ENCODE data around the gene PTPRU. TPM values are rescaled to one million over a fixed set of nuclear protein-coding genes. Genes with fewer than 3 reads are reported as not detected.
"Not testable (repeated sequence)": the region's sequence is repeated elsewhere in the genome, so short reads cannot be mapped to it uniquely, and the experiment has no call there.

Gene PTPRU
- total RNA-seq, 1 experiment from 2014 or later = 0.72 TPM

- intact Hi-C loops (cut with micrococcal nuclease; ENCODE audit: unreplicated experiment) = no loop called here
- BruUV-seq (replicated peaks) = no TSS peak
- Histone ChIP-seq H3K27me3 (ENCODE audit: control insufficient read depth, insufficient read depth, low read length) (no peaks in the 10 kb centered on the region), H3K4me3 (ENCODE audit: low read depth in 2 of 2, low read length in 2 of 2) (no peak overlapping the region), H3K4me1 (ENCODE audit: control insufficient read depth, insufficient read depth, low read length) (no peaks in the 10 kb centered on the region), H3K36me3 (ENCODE audit: control insufficient read depth, insufficient read depth, low read length) (no peaks in the 10 kb centered on the region), H3K27ac (ENCODE audit: low read length) (no peak overlapping the region), H3K9me3 (ENCODE audit: control insufficient read depth, insufficient read depth, low read depth, low read length) (no peaks in the 10 kb centered on the region)
- no peak for TF ChIP-seq TCF7L2 (IDR thresholded peaks at IDR 0.05; ENCODE audit: low read depth, low read length)
- TF ChIP-seq REST (IDR thresholded peaks at IDR 0.05; ENCODE audit: insufficient read depth in 1 of 2, low read depth in 2 of 2, low read length in 1 of 2) = no peak
- TF ChIP-seq, protein P1, sequence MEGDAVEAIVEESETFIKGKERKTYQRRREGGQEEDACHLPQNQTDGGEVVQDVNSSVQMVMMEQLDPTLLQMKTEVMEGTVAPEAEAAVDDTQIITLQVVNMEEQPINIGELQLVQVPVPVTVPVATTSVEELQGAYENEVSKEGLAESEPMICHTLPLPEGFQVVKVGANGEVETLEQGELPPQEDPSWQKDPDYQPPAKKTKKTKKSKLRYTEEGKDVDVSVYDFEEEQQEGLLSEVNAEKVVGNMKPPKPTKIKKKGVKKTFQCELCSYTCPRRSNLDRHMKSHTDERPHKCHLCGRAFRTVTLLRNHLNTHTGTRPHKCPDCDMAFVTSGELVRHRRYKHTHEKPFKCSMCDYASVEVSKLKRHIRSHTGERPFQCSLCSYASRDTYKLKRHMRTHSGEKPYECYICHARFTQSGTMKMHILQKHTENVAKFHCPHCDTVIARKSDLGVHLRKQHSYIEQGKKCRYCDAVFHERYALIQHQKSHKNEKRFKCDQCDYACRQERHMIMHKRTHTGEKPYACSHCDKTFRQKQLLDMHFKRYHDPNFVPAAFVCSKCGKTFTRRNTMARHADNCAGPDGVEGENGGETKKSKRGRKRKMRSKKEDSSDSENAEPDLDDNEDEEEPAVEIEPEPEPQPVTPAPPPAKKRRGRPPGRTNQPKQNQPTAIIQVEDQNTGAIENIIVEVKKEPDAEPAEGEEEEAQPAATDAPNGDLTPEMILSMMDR (IDR thresholded peaks at IDR 0.05) = no peak
- no peak for TF ChIP-seq POLR2AphosphoS5 (IDR thresholded peaks at IDR 0.05; ENCODE audit: low read depth, low read length)
- TF ChIP-seq SIN3A (IDR thresholded peaks at IDR 0.05; ENCODE audit: borderline replicate concordance, insufficient read depth, low read depth, low read length) = no peak
- no peak for ATAC-seq
- ChIA-PET CTCF (no interaction called here), POLR2A (no interaction called here)
- DNase-seq (ENCODE audit: low read depth, low spot score) = no peak
- in situ Hi-C loops (cut with HindIII; ENCODE audit: low pct_unique_long_range_greater_than_20kb, low sequenced_read_pairs) = no loop called here
These were observed 76.4 kb downstream of the PTPRU start for GRCh38 chr1:29312469-29313461.

DNA sequence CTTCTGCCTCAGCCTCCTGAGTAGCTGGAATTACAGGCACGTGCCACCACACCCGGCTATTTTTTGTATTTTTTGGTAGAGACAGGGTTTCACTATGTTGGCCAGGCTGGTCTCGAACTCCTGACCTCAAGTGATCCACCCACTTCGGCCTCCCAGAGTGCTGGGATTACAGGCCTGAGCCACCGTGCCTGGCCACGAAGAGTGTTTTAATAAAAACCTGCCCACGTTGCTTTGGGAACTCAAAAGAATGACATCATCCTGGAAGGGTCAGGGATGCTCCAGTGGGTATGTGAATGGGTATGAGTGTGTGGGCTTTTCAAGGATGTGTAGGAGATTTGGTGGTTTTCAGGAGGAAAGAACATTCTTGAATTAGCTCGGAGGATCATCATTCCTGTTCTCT lies 78.4 kb downstream of the PTPRU start:
- CTCF ChIA-PET; BruUV-seq (replicated peaks); H3K9me3 ChIP-seq (ENCODE audit: control insufficient read depth, insufficient read depth, low read depth, low read length); ATAC-seq; H3K4me3 ChIP-seq (ENCODE audit: low read depth in 2 of 2, low read length in 2 of 2); DNase-seq (ENCODE audit: low read depth, low spot score); H3K27me3 ChIP-seq (ENCODE audit: control insufficient read depth, insufficient read depth, low read length); H3K36me3 ChIP-seq (ENCODE audit: control insufficient read depth, insufficient read depth, low read length); in situ Hi-C loops (cut with HindIII; ENCODE audit: low pct_unique_long_range_greater_than_20kb, low sequenced_read_pairs); intact Hi-C loops (cut with micrococcal nuclease; ENCODE audit: unreplicated experiment); H3K4me1 ChIP-seq (ENCODE audit: control insufficient read depth, insufficient read depth, low read length); POLR2A ChIA-PET; H3K27ac ChIP-seq (ENCODE audit: low read length): not testable (repeated sequence)

GRCh38 chr1:29315262-29315661 lies 78.9 kb downstream of the PTPRU start:
- no peak for DNase-seq (ENCODE audit: low read depth, low spot score)
- Histone ChIP-seq H3K36me3 (ENCODE audit: control insufficient read depth, insufficient read depth, low read length) (no peaks in the 10 kb centered on the region), H3K9me3 (ENCODE audit: control insufficient read depth, insufficient read depth, low read depth, low read length) (no peaks in the 10 kb centered on the region), H3K27ac (ENCODE audit: low read length) (no peak overlapping the region), H3K4me1 (ENCODE audit: control insufficient read depth, insufficient read depth, low read length) (no peaks in the 10 kb centered on the region), H3K27me3 (ENCODE audit: control insufficient read depth, insufficient read depth, low read length) (no peaks in the 10 kb centered on the region), H3K4me3 (ENCODE audit: low read depth in 2 of 2, low read length in 2 of 2) (no peak overlapping the region)
- ChIA-PET POLR2A (no interaction called here), CTCF (no interaction called here)
- in situ Hi-C loops (cut with HindIII; ENCODE audit: low pct_unique_long_range_greater_than_20kb, low sequenced_read_pairs) (no loop called here), intact Hi-C loops (cut with micrococcal nuclease; ENCODE audit: unreplicated experiment) (no loop called here)
- ATAC-seq = no peak
- BruUV-seq (replicated peaks) = no TSS peak
- TF ChIP-seq SIN3A (IDR thresholded peaks at IDR 0.05; ENCODE audit: borderline replicate concordance, insufficient read depth, low read depth, low read length) = no peak
- TF ChIP-seq, protein P1 (IDR thresholded peaks at IDR 0.05) = no peak
- no peak for TF ChIP-seq TCF7L2 (IDR thresholded peaks at IDR 0.05; ENCODE audit: low read depth, low read length)
- TF ChIP-seq REST (IDR thresholded peaks at IDR 0.05; ENCODE audit: insufficient read depth in 1 of 2, low read depth in 2 of 2, low read length in 1 of 2) = no peak
- TF ChIP-seq POLR2AphosphoS5 (IDR thresholded peaks at IDR 0.05; ENCODE audit: low read depth, low read length) = no peak
